Endothelial cell of umbilical vein (primary cell): ENCODE data around the gene DDX17. TPM values are rescaled to one million over a fixed set of nuclear protein-coding genes. Genes with fewer than 3 reads are reported as not detected.

Experiments
- BruUV-seq: library from RNA; stranded (reverse); fragments of 400-500 nt; replicated peaks from 2 replicates; lab custom pipeline; 2021; lab: Mats Ljungman, UMichigan
- CTCF ChIA-PET: fragments of 300-600, 350-600 bp; sonication (Branson Sonifier 250); formaldehyde crosslinking; loops from one replicate; lab custom pipeline; 2021; ENCODE audit warnings: antibody characterized with exemption, inconsistent platforms; lab: Charles Lee
- POLR2A ChIA-PET: fragments of 300-600, 350-600 bp; sonication (Branson Sonifier 250); formaldehyde crosslinking; loops from one replicate; lab custom pipeline; 2021; ENCODE audit warnings: antibody characterized with exemption, inconsistent platforms; lab: Charles Lee
- DNase-seq: peaks from one replicate; pipeline ENCODE4 v3.0.0-alpha.2; 2011; ENCODE audit warnings: low read depth, low spot score
- FAIRE-seq: peaks from 2 replicates; lab custom pipeline; 2011; peaks lifted over from hg19 to GRCh38; lab: Jason Lieb, UNC
- H2AFZ ChIP-seq: 2 replicates; pipeline ENCODE4 v1.6.0; 2012; ENCODE audit warnings: low read depth, low read length, control low read depth, inconsistent platforms
- H3K27ac ChIP-seq: 2 replicates; pipeline ENCODE4 v1.5.1; 2011; ENCODE audit warnings: low read depth, mild to moderate bottlenecking, control low read depth, low read length, moderate library complexity; ENCODE audit not compliant: insufficient read depth
- H3K27me3 ChIP-seq, 2 experiments: 2 replicates each; pipeline versions ENCODE4 v1.6.0 to v1.6.1; 2011; ENCODE audit warnings: low read length in 2 of 2, mixed read lengths in 1 of 2; ENCODE audit not compliant: control insufficient read depth in 2 of 2, insufficient read depth in 2 of 2
- H3K36me3 ChIP-seq, 2 experiments: 2 replicates in 1 of 2; 3 replicates in 1 of 2; pipeline ENCODE4 v1.5.1; 2011; ENCODE audit warnings: low read length in 2 of 2, mild to moderate bottlenecking in 1 of 2, moderate library complexity in 1 of 2; ENCODE audit not compliant: control insufficient read depth in 2 of 2, insufficient read depth in 2 of 2; ENCODE audit errors: extremely low read depth in 1 of 2
- H3K4me1 ChIP-seq: 3 replicates; pipeline ENCODE4 v1.5.1; 2011; ENCODE audit warnings: mild to moderate bottlenecking, low read length; ENCODE audit not compliant: control insufficient read depth, insufficient read depth; ENCODE audit errors: extremely low read depth
- H3K4me2 ChIP-seq: 2 replicates; pipeline ENCODE4 v1.6.1; 2011; ENCODE audit warnings: low read length, control low read depth, mixed read lengths; ENCODE audit not compliant: insufficient read depth
- H3K4me3 ChIP-seq, 3 experiments: fragments of 200-600 bp in 1 of 3; sonication (generic), shearing (Covaris generic) in 1 of 3; replicated peaks in 1 of 3; 2 replicates each; pipeline ENCODE4 v1.5.1; 2011 to 2016; ENCODE audit warnings: control low read depth in 3 of 3, low read length in 3 of 3, mild to moderate bottlenecking in 2 of 3, inconsistent platforms in 1 of 3, low read depth in 1 of 3, moderate library complexity in 1 of 3; ENCODE audit not compliant: insufficient read depth in 1 of 3
- H3K79me2 ChIP-seq: 2 replicates; pipeline ENCODE4 v1.6.0; 2012; ENCODE audit warnings: low read length, inconsistent platforms; ENCODE audit not compliant: control insufficient read depth, insufficient read depth
- H3K9ac ChIP-seq: replicated peaks from 2 replicates; pipeline ENCODE3; 2011; ENCODE audit warnings: low read length, control low read depth; ENCODE audit not compliant: insufficient read depth; ENCODE audit errors: extremely low read depth
- H3K9me1 ChIP-seq: replicated peaks from 3 replicates; pipeline ENCODE4 v1.6.0; 2011; ENCODE audit warnings: mild to moderate bottlenecking, low read length; ENCODE audit not compliant: control insufficient read depth, insufficient read depth; ENCODE audit errors: extremely low read depth
- H3K9me3 ChIP-seq: replicated peaks from 2 replicates; pipeline ENCODE4 v1.5.1; 2012; ENCODE audit warnings: low read length, inconsistent platforms; ENCODE audit not compliant: control insufficient read depth, insufficient read depth
- H4K20me1 ChIP-seq: replicated peaks from 2 replicates; pipeline ENCODE3; 2011; ENCODE audit warnings: mild to moderate bottlenecking, low read length; ENCODE audit not compliant: control insufficient read depth, insufficient read depth; ENCODE audit errors: extremely low read depth
- CTCF ChIP-seq, 2 donors: IDR thresholded peaks; 1 replicate in 1 of 2; 2 replicates in 1 of 2; pipeline ENCODE4 v1.5.1; 2011; ENCODE audit warnings: low read length in 2 of 2, mild to moderate bottlenecking in 2 of 2, moderate library complexity in 2 of 2, control low read depth in 1 of 2, inconsistent platforms in 1 of 2, low read depth in 1 of 2; ENCODE audit not compliant: insufficient read depth in 1 of 2; ENCODE audit errors: extremely low read depth in 1 of 2
- EZH2 ChIP-seq: IDR thresholded peaks from 2 replicates; pipeline ENCODE4 v1.6.1; 2012; ENCODE audit warnings: borderline replicate concordance, low read depth, mild to moderate bottlenecking, moderate library complexity, low read length, inconsistent platforms; ENCODE audit not compliant: severe bottlenecking
- FOS ChIP-seq: IDR thresholded peaks from 2 replicates; pipeline ENCODE4 v1.6.1; 2011; ENCODE audit warnings: mild to moderate bottlenecking, low read length, moderate library complexity, borderline replicate concordance; ENCODE audit not compliant: insufficient read depth
- GATA2 ChIP-seq: IDR thresholded peaks from 2 replicates; pipeline ENCODE4 v1.7.0; 2011; ENCODE audit warnings: low read depth, mild to moderate bottlenecking, moderate library complexity, mixed read lengths, low read length; ENCODE audit not compliant: insufficient read length, insufficient read depth
- JUN ChIP-seq: IDR thresholded peaks from 2 replicates; pipeline ENCODE4 v1.6.1; 2011; ENCODE audit warnings: borderline replicate concordance, low read depth; ENCODE audit not compliant: insufficient read length, insufficient read depth
- MAX ChIP-seq: IDR thresholded peaks from 2 replicates; pipeline ENCODE4 v1.6.1; 2011; ENCODE audit not compliant: insufficient read depth, insufficient read length
- MYC ChIP-seq: IDR thresholded peaks from one replicate; pipeline ENCODE4 v1.6.1; 2011; ENCODE audit warnings: mild to moderate bottlenecking, low read depth, low read length
- POLR2A ChIP-seq: IDR thresholded peaks from 2 replicates; pipeline ENCODE4 v1.6.1; 2012; ENCODE audit warnings: low read depth, mild to moderate bottlenecking, control low read depth, low read length
- POLR2AphosphoS5 ChIP-seq: IDR thresholded peaks from 2 replicates; pipeline ENCODE4 v1.6.1; 2012; ENCODE audit warnings: low read depth, mild to moderate bottlenecking, control low read depth, low read length, moderate library complexity; ENCODE audit not compliant: insufficient read depth
- dilution Hi-C: fragments of 300-500 bp; cut with MboI; formaldehyde crosslinking; loops from one replicate; pipeline ENCODE4 v1.15.0; 2019; ENCODE audit warnings: low sequenced_read_pairs; ENCODE audit not compliant: extremely low pct_ligation_motif_present
- intact Hi-C: fragments of 100-400 bp; cut with micrococcal nuclease; formaldehyde crosslinking; loops from one replicate; pipeline ENCODE4 v1.10.0; 2022
- polyA plus RNA-seq, 4 experiments: library from polyadenylated mRNA; depleted of rRNA in 3 of 4; stranded (reverse) in 3 of 4; unstranded in 1 of 4; fragments of >200 nt; gene quantifications; 2 replicates each; pipeline versions ENCODE4 v1.2.1 to v1.2.3, GENCODE V29; 2011 to 2012; ENCODE audit warnings: missing spikeins in 1 of 4
- total RNA-seq: library from RNA; stranded (reverse); gene quantifications from 2 replicates; pipeline ENCODE4 v1.2.3, GENCODE V29; 2021

Gene DDX17
- total and polyA plus RNA-seq, 2 donors (not counting 3 experiments of a cell fraction or from before 2014, with no cell fraction given), result 393 to 402 TPM

DNA sequence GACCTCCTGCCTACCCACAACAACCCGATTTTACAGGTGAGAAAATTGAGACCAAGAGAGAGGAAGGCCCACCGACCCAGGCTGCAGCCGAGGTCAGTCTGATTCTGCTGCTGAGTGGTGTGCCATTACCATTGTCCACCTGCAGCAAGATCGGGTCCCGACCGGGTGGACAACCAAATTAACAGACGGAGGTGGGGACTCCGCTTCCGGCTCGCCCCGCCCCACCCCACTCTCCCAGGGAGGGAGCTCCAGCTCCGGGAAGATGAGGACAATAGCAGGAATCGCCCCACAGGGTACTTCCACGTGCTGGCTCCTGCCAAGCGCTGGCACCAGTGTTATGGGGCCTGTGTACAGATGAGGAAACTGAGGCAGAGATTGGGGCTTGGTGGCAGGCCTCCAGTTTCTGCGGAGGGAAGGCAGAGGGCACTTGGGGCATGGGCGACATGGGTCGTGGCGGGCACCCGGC lies 38.6 kb downstream of the DDX17 start:
- Histone ChIP-seq H3K4me3 (peak overlapping the region; percentile 49 to 74 (median 57)), H3K4me1 (peaks cover 13% of the 10 kb centered on the region), H3K27me3 (peaks cover 2% of the 10 kb centered on the region in 2 experiments), H4K20me1 (no peaks in the 10 kb centered on the region), H3K4me2 (peak overlapping the region; percentile 93), H3K79me2 (peaks cover 2% of the 10 kb centered on the region), H3K9me1 (no peaks in the 10 kb centered on the region), H3K36me3 (no peaks in the 10 kb centered on the region), H3K9ac (peak overlapping the region; percentile 87), H3K27ac (no peak overlapping the region), H2AFZ (peak overlapping the region; percentile 96), H3K9me3 (no peaks in the 10 kb centered on the region)
- BruUV-seq, result no TSS peak
- ChIA-PET POLR2A (no interaction called here), CTCF (interaction anchor here (1.7 kb wide), 1 partner anchor 53 kb away, joined by 5 read pairs; no protein-coding TSS in a partner anchor)
- FAIRE-seq, result no peak
- TF ChIP-seq FOS (no peak), MAX (no peak), POLR2A (no peak), GATA2 (no peak), EZH2 (no peak), JUN (no peak), CTCF (IDR thresholded peaks at IDR 0.05; ENCODE audit: extremely low read depth in 1 of 2, insufficient read depth in 1 of 2, low read depth in 1 of 2, low read length in 2 of 2) (no peak), POLR2AphosphoS5 (no peak), MYC (no peak)
- intact Hi-C loops (no loop called here), dilution Hi-C loops (no loop called here)
- no peak for DNase-seq
